A549 (cell line): Measurements from ENCODE around the gene NCKIPSD. TPM values are rescaled to one million over a fixed set of nuclear protein-coding genes. Genes with fewer than 3 reads are reported as not detected.

ENCODE experiments used
- ATAC-seq, 2 experiments: fragments of 200-7000 bp in 1 of 2; fragments of >200 bp in 1 of 2; cut with Nextera tagmentation in 1 of 2; cut with Tn5 transposase in 1 of 2; 3 replicates each; pipeline versions ENCODE4 v1.8.0 to v1.9.1; 2018 to 2020; ENCODE audit warnings: mild to moderate bottlenecking in 1 of 2, moderate library complexity in 1 of 2
- CTCF ChIA-PET: fragments of 300-600 bp; sonication (Branson Sonifier 250); formaldehyde crosslinking; extraction: SDS; loops from one replicate; lab custom pipeline; 2021; ENCODE audit warnings: antibody characterized with exemption, inconsistent platforms; lab: Yijun Ruan, JAX
- POLR2A ChIA-PET: fragments of 350-600 bp; formaldehyde crosslinking; extraction: SDS; loops from one replicate; lab custom pipeline; 2021; ENCODE audit warnings: antibody characterized with exemption, inconsistent platforms; lab: Yijun Ruan, JAX
- DNase-seq, 2 experiments: peaks; one replicate each; pipeline versions ENCODE4 v3.0.0 to v3.0.0-alpha.2; 2011 to 2016; ENCODE audit warnings: low read depth in 1 of 2, low spot score in 1 of 2
- FAIRE-seq: peaks from 2 replicates; lab custom pipeline; 2011; peaks lifted over from hg19 to GRCh38; lab: Jason Lieb, UNC
- H3K27ac ChIP-seq, 2 experiments: fragments of >200 bp; sonication (Bioruptor Twin); formaldehyde crosslinking; 3 replicates each; pipeline ENCODE4 v1.5.1; 2016 to 2017
- H3K4me1 ChIP-seq: fragments of >200 bp; sonication (Bioruptor Twin); formaldehyde crosslinking; 3 replicates; pipeline ENCODE4 v1.6.1; 2016
- H3K4me2 ChIP-seq: fragments of >200 bp; sonication (Bioruptor Twin); formaldehyde crosslinking; 3 replicates; pipeline ENCODE4 v1.6.1; 2016
- H3K4me3 ChIP-seq: fragments of >200 bp; sonication (Bioruptor Twin); formaldehyde crosslinking; 3 replicates; pipeline ENCODE4 v1.5.1; 2016
- H3K9me3 ChIP-seq: fragments of >200 bp; sonication (Bioruptor Twin); formaldehyde crosslinking; 3 replicates; pipeline ENCODE4 v1.6.1; 2016
- BHLHE40 ChIP-seq: IDR thresholded peaks from 2 replicates; pipeline ENCODE4 v1.6.1; 2012; ENCODE audit warnings: low read depth, low read length, inconsistent platforms
- CHD2 ChIP-seq: fragments of 150-350 bp; IDR thresholded peaks from 2 replicates; pipeline ENCODE4 v1.6.1; 2014; ENCODE audit warnings: low read length; ENCODE audit not compliant: partially characterized antibody
- E2F6 ChIP-seq: IDR thresholded peaks from 2 replicates; pipeline ENCODE4 v1.6.1; 2012; ENCODE audit warnings: low read depth, borderline replicate concordance
- EHF ChIP-seq: fragments of 250-450 bp; sonication (Bioruptor Pico); IDR thresholded peaks from 2 replicates; pipeline ENCODE4 v1.5.0; 2020; ENCODE audit warnings: mild to moderate bottlenecking
- EP300 ChIP-seq, 2 experiments: fragments of >200 bp; sonication (Bioruptor Twin); formaldehyde crosslinking; IDR thresholded peaks; 2 replicates in 1 of 2; 3 replicates in 1 of 2; pipeline ENCODE4 v1.6.1; 2016 to 2017
- ESRRA ChIP-seq: fragments of 150-350 bp; IDR thresholded peaks from 2 replicates; pipeline ENCODE4 v1.6.1; 2014; ENCODE audit warnings: mild to moderate bottlenecking, low read length, borderline replicate concordance
- FOSB ChIP-seq: fragments of 250-450 bp; sonication (Bioruptor Pico); IDR thresholded peaks from 2 replicates; pipeline ENCODE4 v1.5.0; 2020; ENCODE audit warnings: mild to moderate bottlenecking, moderate library complexity
- FOSL2 ChIP-seq, 2 experiments: fragments of 450-650 bp in 1 of 2; fragments of >200 bp in 1 of 2; sonication (Bioruptor Twin) in 1 of 2; formaldehyde crosslinking; IDR thresholded peaks; 2 replicates each; pipeline versions ENCODE4 v1.5.0 to v1.6.1; 2016 to 2020; ENCODE audit warnings: mild to moderate bottlenecking in 1 of 2, moderate library complexity in 1 of 2
- FOXS1 ChIP-seq: fragments of 250-450 bp; sonication (Bioruptor Pico); IDR thresholded peaks from 2 replicates; pipeline ENCODE4 v1.5.0; 2020; ENCODE audit warnings: mild to moderate bottlenecking, moderate library complexity
- HMGXB4 ChIP-seq: fragments of 250-450 bp; sonication (Bioruptor Pico); IDR thresholded peaks from 2 replicates; pipeline ENCODE4 v1.5.0; 2021; ENCODE audit warnings: mild to moderate bottlenecking, moderate library complexity, borderline replicate concordance
- HOXA7 ChIP-seq: fragments of 250-450 bp; sonication (Bioruptor Pico); IDR thresholded peaks from 2 replicates; pipeline ENCODE4 v1.5.0; 2020; ENCODE audit warnings: mild to moderate bottlenecking, moderate library complexity
- HOXB5 ChIP-seq: fragments of 250-450 bp; sonication (Bioruptor Pico); IDR thresholded peaks from 2 replicates; pipeline ENCODE4 v1.5.0; 2020; ENCODE audit warnings: mild to moderate bottlenecking, moderate library complexity
- JUNB ChIP-seq: fragments of >200 bp; sonication (Bioruptor Twin); formaldehyde crosslinking; IDR thresholded peaks from 2 replicates; pipeline ENCODE4 v1.6.1; 2016
- KDM5A ChIP-seq: fragments of 200-600 bp; sonication (generic); IDR thresholded peaks from 2 replicates; pipeline ENCODE4 v1.6.1; 2016; ENCODE audit warnings: antibody characterized with exemption, mild to moderate bottlenecking
- MAFK ChIP-seq: fragments of 450-650 bp; IDR thresholded peaks from 2 replicates; pipeline ENCODE4 v1.6.1; 2014; ENCODE audit not compliant: partially characterized antibody
- MAX ChIP-seq: IDR thresholded peaks from 2 replicates; pipeline ENCODE4 v1.6.1; 2012
- NFE2L2 ChIP-seq: fragments of 150-350 bp; conservative IDR thresholded peaks from 2 replicates; pipeline ENCODE4 v1.6.1; 2014; ENCODE audit warnings: low read length
- NPAS2 ChIP-seq: fragments of 250-450 bp; sonication (Bioruptor Pico); IDR thresholded peaks from 2 replicates; pipeline ENCODE4 v1.8.0; 2022; ENCODE audit warnings: mild to moderate bottlenecking, moderate library complexity, borderline replicate concordance
- PHF8 ChIP-seq: fragments of 200-600 bp; sonication (generic); IDR thresholded peaks from 2 replicates; pipeline ENCODE4 v1.6.1; 2016; ENCODE audit warnings: low read depth, mild to moderate bottlenecking, antibody characterized with exemption, moderate library complexity, borderline replicate concordance
- RAD21 ChIP-seq, 2 experiments: fragments of >200 bp in 1 of 2; sonication (Bioruptor Twin) in 1 of 2; formaldehyde crosslinking in 1 of 2; IDR thresholded peaks in 1 of 2; conservative IDR thresholded peaks in 1 of 2; 2 replicates in 1 of 2; 3 replicates in 1 of 2; pipeline ENCODE4 v1.6.1; 2012 to 2018; ENCODE audit warnings: inconsistent platforms in 1 of 2
- SREBF2 ChIP-seq: fragments of 450-650 bp; IDR thresholded peaks from 2 replicates; pipeline ENCODE4 v1.6.1; 2014; ENCODE audit warnings: mild to moderate bottlenecking, moderate library complexity
- TP53 ChIP-seq: fragments of 250-450 bp; sonication (Bioruptor Pico); IDR thresholded peaks from 2 replicates; pipeline ENCODE4 v1.5.0; 2021; ENCODE audit warnings: mild to moderate bottlenecking, moderate library complexity
- ZC3H11A ChIP-seq: fragments of 450-650 bp; IDR thresholded peaks from 2 replicates; pipeline ENCODE4 v1.6.1; 2014; ENCODE audit warnings: antibody characterized with exemption, mild to moderate bottlenecking
- ZFP36 ChIP-seq: fragments of 450-650 bp; IDR thresholded peaks from 2 replicates; pipeline ENCODE4 v1.6.1; 2014; ENCODE audit warnings: borderline replicate concordance; ENCODE audit not compliant: partially characterized antibody
- ZSCAN20 ChIP-seq: fragments of 250-450 bp; sonication (Bioruptor Pico); IDR thresholded peaks from 2 replicates; pipeline ENCODE4 v1.8.0; 2022; ENCODE audit warnings: mild to moderate bottlenecking, moderate library complexity
- WGBS: methylation state at CpG from one replicate; pipeline ENCODE4 v1.1.6; 2017; ENCODE audit errors: missing lambda C conversion rate; 5-methylcytosine and 5-hydroxymethylcytosine counted together
- polyA plus RNA-seq, 4 experiments: library from polyadenylated mRNA; depleted of rRNA in 3 of 4; stranded (reverse); fragments of >200 nt; fragmentation: RNase III in 1 of 4; extraction: RNeasy Plus Mini Kit Qiagen cat#74134 plus additional on column Dnase treatment in 1 of 4; gene quantifications; 2 replicates in 3 of 4; 3 replicates in 1 of 4; pipeline ENCODE4 v1.2.3, GENCODE V29; 2011 to 2017

Gene NCKIPSD
- polyA plus RNA-seq, 2 of the 4 experiments (the other 2 are of a cell fraction), result 10.2 to 10.9 TPM

- CTCF ChIA-PET, result interaction anchor here (0.9 to 4.8 kb wide), 5 partner anchors 10 to 65 kb away, joined by 3 to 34 read pairs (median 8); partner anchors contain the start of gene CELSR3
- H3K27ac ChIP-seq, result no peak overlapping the region
- H3K4me1 ChIP-seq, result no peaks in the 10 kb centered on the region
- H3K4me2 ChIP-seq, result no peak overlapping the region
- FAIRE-seq, result no peak
- DNase-seq, result no peak
- peak in 1 of 2 experiments; percentile 36; a peak in 1 of 6 replicates for ATAC-seq
- TF ChIP-seq SREBF2 (no peak), HOXB5 (CRISPR knock-in tag) (no peak), FOXS1 (no peak), EP300 (IDR thresholded peaks at IDR 0.05) (no peak), NPAS2 (CRISPR knock-in tag) (no peak), E2F6 (no peak), MAX (no peak), JUNB (no peak), FOSL2 (IDR thresholded peaks at IDR 0.05) (no peak), FOSL2 (CRISPR knock-in tag; IDR thresholded peaks at IDR 0.05) (no peak), ZSCAN20 (CRISPR knock-in tag) (no peak), NFE2L2 (no peak), EHF (CRISPR knock-in tag) (no peak), RAD21 (conservative IDR thresholded peaks at IDR 0.05 in 1 of 2, IDR thresholded peaks at IDR 0.05 in 1 of 2) (no peak), CHD2 (no peak), HOXA7 (CRISPR knock-in tag) (no peak), HMGXB4 (CRISPR knock-in tag) (no peak), PHF8 (no peak), FOSB (CRISPR knock-in tag) (no peak)
- TF ChIP-seq, all 56 proteins: peak for 0
- POLR2A ChIA-PET, result interaction anchor here (1.3 kb wide), 1 partner anchor 11 kb away, joined by 4 read pairs; no protein-coding TSS in a partner anchor
- H3K9me3 ChIP-seq, result no peaks in the 10 kb centered on the region
- WGBS, result 93% methylated on average over 7 of the region's 9 CpGs
- no peak overlapping the region for H3K4me3 ChIP-seq
These were observed 11.2 kb downstream of the NCKIPSD start for GRCh38 chr3:48674505-48674904.

- Histone ChIP-seq H3K9me3 (no peaks in the 10 kb centered on the region), H3K27ac (no peak overlapping the region), H3K4me1 (no peaks in the 10 kb centered on the region), H3K4me3 (no peak overlapping the region), H3K4me2 (no peak overlapping the region)
- ATAC-seq (no peak), DNase-seq (no peak), FAIRE-seq (no peak)
- TF ChIP-seq EHF (CRISPR knock-in tag) (no peak), ZFP36 (no peak), MAFK (no peak), ZC3H11A (no peak), RAD21 (conservative IDR thresholded peaks at IDR 0.05 in 1 of 2, IDR thresholded peaks at IDR 0.05 in 1 of 2) (no peak), MAX (no peak), ESRRA (no peak), HMGXB4 (CRISPR knock-in tag) (no peak), BHLHE40 (no peak), TP53 (CRISPR knock-in tag) (no peak), KDM5A (no peak)
- 71% methylated on average over 1 of the region's 1 CpG for WGBS
- CTCF ChIA-PET, result interaction anchor here (2.4 kb wide), 1 partner anchor 12 kb away, joined by 7 read pairs; no protein-coding TSS in a partner anchor
- POLR2A ChIA-PET, result no interaction called here
These were observed 13.2 kb downstream of the NCKIPSD start for GRCh38 chr3:48672522-48672921.
